HG02870 (cell line): ENCODE results near the gene BMAL1.
"Not testable (repeated sequence)": the region's sequence is repeated elsewhere in the genome, so short reads cannot be mapped to it uniquely, and the experiment has no call there.

Source experiments
- ATAC-seq: cut with Tn5 transposase; IDR thresholded peaks from one replicate; pipeline ENCODE4 v1.9.1; 2021; ENCODE audit warnings: mild to moderate bottlenecking, moderate library complexity; ENCODE audit not compliant: unreplicated experiment

BMAL1 gene

GRCh38 chr11:13277768-13278608 lies at the start of gene BMAL1:
BMAL1 (plus strand) TSS chr11:13277790; CDS start chr11:13354309, 76,519 bp downstream.
- ATAC-seq: peak; percentile 18

- ATAC-seq: no peak
Observed at GRCh38 chr11:13228572-13228971, 49.0 kb upstream of the BMAL1 start.

- ATAC-seq: no peak
Observed at GRCh38 chr11:13229136-13229535, 48.5 kb upstream of the BMAL1 start.

- no peak for ATAC-seq
Observed at GRCh38 chr11:13229711-13230318, 47.8 kb upstream of the BMAL1 start.

GRCh38 chr11:13233173-13233745 lies 44.3 kb upstream of the BMAL1 start:
- no peak for ATAC-seq

- ATAC-seq: no peak
Observed at GRCh38 chr11:13235895-13236294, 41.7 kb upstream of the BMAL1 start.

- no peak for ATAC-seq
Observed at GRCh38 chr11:13236626-13237025, 41.0 kb upstream of the BMAL1 start.

- no peak for ATAC-seq
Observed at GRCh38 chr11:13237761-13238160, 39.8 kb upstream of the BMAL1 start.

- no peak for ATAC-seq
Observed at GRCh38 chr11:13238879-13239514, 38.6 kb upstream of the BMAL1 start.

- ATAC-seq: no peak
Observed at GRCh38 chr11:13242564-13242963, 35.0 kb upstream of the BMAL1 start.

- ATAC-seq: no peak
Observed at GRCh38 chr11:13247606-13248296, 29.8 kb upstream of the BMAL1 start.

GRCh38 chr11:13249177-13249576 lies 28.4 kb upstream of the BMAL1 start:
- no peak for ATAC-seq

- ATAC-seq: no peak
Observed at GRCh38 chr11:13249992-13250391, 27.6 kb upstream of the BMAL1 start.

- no peak for ATAC-seq
Observed at GRCh38 chr11:13251966-13252365, 25.6 kb upstream of the BMAL1 start.

- ATAC-seq: no peak
Observed at GRCh38 chr11:13252438-13252837, 25.2 kb upstream of the BMAL1 start.

- no peak for ATAC-seq
Observed at GRCh38 chr11:13256216-13256615, 21.4 kb upstream of the BMAL1 start.

GRCh38 chr11:13258061-13258460 lies 19.5 kb upstream of the BMAL1 start:
- not testable (repeated sequence) for ATAC-seq

GRCh38 chr11:13258855-13259254 lies 18.7 kb upstream of the BMAL1 start:
- no peak for ATAC-seq

- ATAC-seq: no peak
Observed at GRCh38 chr11:13259374-13259773, 18.2 kb upstream of the BMAL1 start.

GRCh38 chr11:13260201-13260962 lies 17.2 kb upstream of the BMAL1 start:
- no peak for ATAC-seq
